HepG2 (cell line): ENCODE data around the gene U2AF2. TPM values are rescaled to one million over a fixed set of nuclear protein-coding genes. Genes with fewer than 3 reads are reported as not detected.

ENCODE experiments used
- DR1 ChIP-seq: sonication (generic); formaldehyde crosslinking; IDR thresholded peaks from 2 replicates; pipeline ENCODE4 v1.8.0; 2021; ENCODE audit warnings: mild to moderate bottlenecking, missing genetic modification reagents, inconsistent platforms
- FOXA1 ChIP-seq, 2 experiments: fragments of 450-650 bp in 1 of 2; sonication (generic) in 1 of 2; formaldehyde crosslinking in 1 of 2; IDR thresholded peaks; 2 replicates each; pipeline versions ENCODE4 v1.4.0 to v1.6.1; 2016 to 2020; ENCODE audit warnings: missing genetic modification reagents in 1 of 2
- FOXM1 ChIP-seq: sonication (generic); formaldehyde crosslinking; IDR thresholded peaks from 2 replicates; pipeline ENCODE4 v1.5.0; 2020; ENCODE audit warnings: missing genetic modification reagents
- FOXP1 ChIP-seq, 2 experiments: fragments of 450-650 bp in 1 of 2; IDR thresholded peaks; 2 replicates each; pipeline ENCODE4 v1.6.1; 2017 to 2018; ENCODE audit warnings: antibody characterized with exemption in 1 of 2
- GATAD1 ChIP-seq: IDR thresholded peaks from 2 replicates; pipeline ENCODE4 v1.6.1; 2016; ENCODE audit warnings: missing genetic modification reagents, missing compliant biosample characterization
- JDP2 ChIP-seq: sonication (generic); formaldehyde crosslinking; IDR thresholded peaks from 2 replicates; pipeline ENCODE4 v1.8.1; 2022; ENCODE audit warnings: missing genetic modification reagents, borderline replicate concordance
- KAT8 ChIP-seq: IDR thresholded peaks from 2 replicates; pipeline ENCODE4 v1.6.1; 2016; ENCODE audit warnings: missing genetic modification reagents, missing compliant biosample characterization
- SMAD1 ChIP-seq: sonication (generic); formaldehyde crosslinking; IDR thresholded peaks from 2 replicates; pipeline ENCODE4 v1.4.0; 2020; ENCODE audit warnings: missing genetic modification reagents, low read depth, mild to moderate bottlenecking, borderline replicate concordance
- SP2 ChIP-seq: sonication (generic); formaldehyde crosslinking; IDR thresholded peaks from 2 replicates; pipeline ENCODE4 v1.5.1; 2020; ENCODE audit warnings: mild to moderate bottlenecking, missing genetic modification reagents
- SRF ChIP-seq: IDR thresholded peaks from 2 replicates; pipeline ENCODE4 v1.6.1; 2011; ENCODE audit warnings: mild to moderate bottlenecking, low read depth, low read length, moderate library complexity
- STAG1 ChIP-seq: sonication (generic); formaldehyde crosslinking; IDR thresholded peaks from 2 replicates; pipeline ENCODE4 v1.4.0; 2020; ENCODE audit warnings: missing genetic modification reagents
- TMF1 ChIP-seq: sonication (generic); formaldehyde crosslinking; IDR thresholded peaks from 2 replicates; pipeline ENCODE4 v1.8.1; 2022; ENCODE audit warnings: low read depth, missing genetic modification reagents
- YEATS2 ChIP-seq: sonication (generic); formaldehyde crosslinking; IDR thresholded peaks from 2 replicates; pipeline ENCODE4 v1.4.0; 2020; ENCODE audit warnings: missing genetic modification reagents, borderline replicate concordance
- ZFP1 ChIP-seq: IDR thresholded peaks from 2 replicates; pipeline ENCODE4 v1.6.1; 2016
- ZFYVE20 ChIP-seq: sonication (generic); formaldehyde crosslinking; IDR thresholded peaks from 2 replicates; pipeline ENCODE4 v1.8.0; 2023; ENCODE audit warnings: low read depth, mild to moderate bottlenecking, moderate library complexity, missing genetic modification reagents, borderline replicate concordance
- ZIK1 ChIP-seq: sonication (generic); formaldehyde crosslinking; IDR thresholded peaks from 2 replicates; pipeline ENCODE4 v1.5.0; 2020; ENCODE audit warnings: mild to moderate bottlenecking, low read depth, missing genetic modification reagents, borderline replicate concordance
- ZNF143 ChIP-seq: sonication (generic); formaldehyde crosslinking; IDR thresholded peaks from 2 replicates; pipeline ENCODE4 v1.4.0; 2020; ENCODE audit warnings: missing genetic modification reagents
- ZNF343 ChIP-seq: sonication (generic); formaldehyde crosslinking; IDR thresholded peaks from 2 replicates; pipeline ENCODE4 v1.4.0; 2020; ENCODE audit warnings: mild to moderate bottlenecking, missing genetic modification reagents
- ZNF644 ChIP-seq: IDR thresholded peaks from 2 replicates; pipeline ENCODE4 v1.6.1; 2016; ENCODE audit warnings: low read depth
- ZNF883 ChIP-seq: sonication (generic); formaldehyde crosslinking; IDR thresholded peaks from 2 replicates; pipeline ENCODE4 v1.5.1; 2020; ENCODE audit warnings: mild to moderate bottlenecking, missing genetic modification reagents; ENCODE audit errors: not compliant biosample characterization
- ZSCAN25 ChIP-seq: sonication (generic); formaldehyde crosslinking; IDR thresholded peaks from 2 replicates; pipeline ENCODE4 v1.8.0; 2022; ENCODE audit warnings: mild to moderate bottlenecking, missing genetic modification reagents
- polyA plus RNA-seq, 8 experiments: library from polyadenylated mRNA; depleted of rRNA in 3 of 8; stranded (reverse) in 7 of 8; unstranded in 1 of 8; fragments of >200 nt; fragmentation: Illumina TruSeq in 4 of 8; extraction: Trizol in 4 of 8; gene quantifications; 2 replicates each; pipeline versions ENCODE4 v1.2.1 to v1.2.3, GENCODE V29; 2011 to 2016; ENCODE audit warnings: low read depth in 4 of 8, missing spikeins in 1 of 8, mixed read lengths in 1 of 8; ENCODE audit not compliant: insufficient read depth in 1 of 8
- total RNA-seq, 5 experiments: library from RNA; depleted of rRNA; stranded (reverse); fragments of >200 nt; fragmentation: Illumina TruSeq; extraction: Trizol; gene quantifications; 2 replicates each; pipeline ENCODE4 v1.2.3, GENCODE V29; 2016; ENCODE audit warnings: low read depth in 1 of 5
- TF ChIP-seq, protein P1 (sequence below): sonication (generic); formaldehyde crosslinking; IDR thresholded peaks from 2 replicates; pipeline ENCODE4 v1.4.0; 2020; ENCODE audit warnings: missing genetic modification reagents
- TF ChIP-seq, protein P2 (sequence below): sonication (generic); formaldehyde crosslinking; IDR thresholded peaks from 2 replicates; pipeline ENCODE4 v1.5.1; 2020; ENCODE audit warnings: mild to moderate bottlenecking, missing genetic modification reagents
- TF ChIP-seq, protein P3 (sequence below): fragments of 450-650 bp; IDR thresholded peaks from 2 replicates; pipeline ENCODE4 v1.6.1; 2017; ENCODE audit warnings: mild to moderate bottlenecking

Gene U2AF2
- total and polyA plus RNA-seq, 2 of the 13 experiments (the other 11 are each of a cell fraction or from before 2014, with no cell fraction given), result 84.3 to 124 TPM

DNA sequence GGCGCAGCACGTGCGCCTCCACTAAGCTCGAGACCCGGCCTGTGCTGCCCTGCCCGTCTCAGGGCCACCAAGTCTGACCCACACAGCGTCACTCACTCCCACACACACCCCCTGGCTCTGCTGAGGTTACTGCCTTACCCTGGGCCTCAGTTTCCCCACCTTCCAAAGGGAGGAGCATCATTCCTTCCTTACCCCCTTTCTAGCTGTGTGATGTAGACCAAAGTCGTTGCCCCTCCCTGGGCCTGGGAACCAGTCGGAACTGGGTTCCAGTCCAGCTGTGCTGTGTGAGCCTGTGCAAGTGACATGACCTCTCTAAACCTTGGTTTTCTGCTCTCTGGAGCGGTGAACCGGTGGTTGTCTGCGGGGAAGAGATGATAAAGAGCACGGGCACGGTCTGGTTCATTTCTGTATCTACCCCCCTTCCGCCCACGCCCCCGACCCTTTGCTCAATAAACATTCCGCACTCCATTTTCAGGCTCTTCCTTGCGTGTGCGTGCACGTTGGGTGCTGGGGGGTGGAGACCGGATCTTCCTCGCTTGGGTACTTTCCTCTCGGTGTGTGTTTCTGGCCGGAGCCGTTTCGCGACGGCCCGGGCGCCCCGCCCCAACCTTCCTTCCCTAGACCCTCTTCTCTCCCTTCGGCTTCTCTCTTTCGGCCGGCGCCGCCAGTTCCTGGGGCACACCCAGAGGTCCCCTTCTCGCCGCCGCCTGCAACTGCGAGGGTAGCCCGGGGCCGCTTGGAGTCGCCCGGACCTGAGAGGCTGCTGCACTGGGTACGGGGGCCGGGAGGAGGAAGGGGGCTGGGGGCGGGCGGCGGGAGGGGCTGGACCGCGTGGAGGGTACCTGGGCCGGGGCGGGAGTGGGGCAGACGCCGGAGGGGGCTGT is 11.6 kb upstream of the U2AF2 start, which contains the start of gene ZNF581 (continued):
- TF ChIP-seq TMF1 (CRISPR knock-in tag) (no peak), KAT8 (CRISPR knock-in tag) (peak; percentile 90), YEATS2 (CRISPR knock-in tag) (peak; percentile 86), ZIK1 (no peak), SP2 (CRISPR knock-in tag) (no peak), STAG1 (CRISPR knock-in tag) (no peak), FOXM1 (CRISPR knock-in tag) (no peak), SMAD1 (CRISPR knock-in tag) (peak; percentile 75; the same call in 1 of the 2 replicates), SRF (0 out of 2 replicates have a peak, but pooled peaks have one; percentile 39), ZFYVE20 (CRISPR knock-in tag) (no peak), DR1 (CRISPR knock-in tag) (no peak), ZFP1 (no peak), ZNF644 (no peak), ZNF143 (peak; percentile 56), FOXP1 (IDR thresholded peaks at IDR 0.05) (no peak), FOXP1 (CRISPR knock-in tag; IDR thresholded peaks at IDR 0.05) (no peak), ZSCAN25 (CRISPR knock-in tag) (0 out of 2 replicates have a peak, but pooled peaks have one; percentile 4), ZNF343 (CRISPR knock-in tag) (no peak), GATAD1 (CRISPR knock-in tag) (peak; percentile 96), FOXA1 (IDR thresholded peaks at IDR 0.05) (no peak), FOXA1 (CRISPR knock-in tag; IDR thresholded peaks at IDR 0.05) (no peak), ZNF883 (CRISPR knock-in tag) (no peak), JDP2 (CRISPR knock-in tag) (no peak)
- TF ChIP-seq, protein P1, sequence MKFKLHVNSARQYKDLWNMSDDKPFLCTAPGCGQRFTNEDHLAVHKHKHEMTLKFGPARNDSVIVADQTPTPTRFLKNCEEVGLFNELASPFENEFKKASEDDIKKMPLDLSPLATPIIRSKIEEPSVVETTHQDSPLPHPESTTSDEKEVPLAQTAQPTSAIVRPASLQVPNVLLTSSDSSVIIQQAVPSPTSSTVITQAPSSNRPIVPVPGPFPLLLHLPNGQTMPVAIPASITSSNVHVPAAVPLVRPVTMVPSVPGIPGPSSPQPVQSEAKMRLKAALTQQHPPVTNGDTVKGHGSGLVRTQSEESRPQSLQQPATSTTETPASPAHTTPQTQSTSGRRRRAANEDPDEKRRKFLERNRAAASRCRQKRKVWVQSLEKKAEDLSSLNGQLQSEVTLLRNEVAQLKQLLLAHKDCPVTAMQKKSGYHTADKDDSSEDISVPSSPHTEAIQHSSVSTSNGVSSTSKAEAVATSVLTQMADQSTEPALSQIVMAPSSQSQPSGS (CRISPR knock-in tag), result no peak
- TF ChIP-seq, protein P2, sequence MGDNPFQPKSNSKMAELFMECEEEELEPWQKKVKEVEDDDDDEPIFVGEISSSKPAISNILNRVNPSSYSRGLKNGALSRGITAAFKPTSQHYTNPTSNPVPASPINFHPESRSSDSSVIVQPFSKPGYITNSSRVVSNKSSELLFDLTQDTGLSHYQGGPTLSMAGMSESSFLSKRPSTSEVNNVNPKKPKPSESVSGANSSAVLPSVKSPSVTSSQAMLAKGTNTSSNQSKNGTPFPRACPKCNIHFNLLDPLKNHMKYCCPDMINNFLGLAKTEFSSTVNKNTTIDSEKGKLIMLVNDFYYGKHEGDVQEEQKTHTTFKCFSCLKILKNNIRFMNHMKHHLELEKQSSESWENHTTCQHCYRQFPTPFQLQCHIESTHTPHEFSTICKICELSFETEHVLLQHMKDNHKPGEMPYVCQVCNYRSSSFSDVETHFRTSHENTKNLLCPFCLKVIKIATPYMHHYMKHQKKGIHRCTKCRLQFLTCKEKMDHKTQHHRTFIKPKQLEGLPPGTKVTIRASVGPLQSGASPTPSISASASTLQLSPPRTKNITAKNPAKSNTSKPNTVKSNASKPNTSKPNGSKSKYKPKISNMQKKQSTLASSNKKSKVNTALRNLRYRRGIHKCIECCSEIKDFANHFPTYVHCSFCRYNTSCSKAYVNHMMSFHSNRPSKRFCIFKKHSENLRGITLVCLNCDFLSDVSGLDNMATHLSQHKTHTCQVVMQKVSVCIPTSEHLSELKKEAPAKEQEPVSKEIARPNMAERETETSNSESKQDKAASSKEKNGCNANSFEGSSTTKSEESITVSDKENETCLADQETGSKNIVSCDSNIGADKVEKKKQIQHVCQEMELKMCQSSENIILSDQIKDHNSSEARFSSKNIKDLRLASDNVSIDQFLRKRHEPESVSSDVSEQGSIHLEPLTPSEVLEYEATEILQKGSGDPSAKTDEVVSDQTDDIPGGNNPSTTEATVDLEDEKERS (CRISPR knock-in tag), result peak; percentile 33; the same call in 1 of the 2 replicates
- TF ChIP-seq, protein P3, sequence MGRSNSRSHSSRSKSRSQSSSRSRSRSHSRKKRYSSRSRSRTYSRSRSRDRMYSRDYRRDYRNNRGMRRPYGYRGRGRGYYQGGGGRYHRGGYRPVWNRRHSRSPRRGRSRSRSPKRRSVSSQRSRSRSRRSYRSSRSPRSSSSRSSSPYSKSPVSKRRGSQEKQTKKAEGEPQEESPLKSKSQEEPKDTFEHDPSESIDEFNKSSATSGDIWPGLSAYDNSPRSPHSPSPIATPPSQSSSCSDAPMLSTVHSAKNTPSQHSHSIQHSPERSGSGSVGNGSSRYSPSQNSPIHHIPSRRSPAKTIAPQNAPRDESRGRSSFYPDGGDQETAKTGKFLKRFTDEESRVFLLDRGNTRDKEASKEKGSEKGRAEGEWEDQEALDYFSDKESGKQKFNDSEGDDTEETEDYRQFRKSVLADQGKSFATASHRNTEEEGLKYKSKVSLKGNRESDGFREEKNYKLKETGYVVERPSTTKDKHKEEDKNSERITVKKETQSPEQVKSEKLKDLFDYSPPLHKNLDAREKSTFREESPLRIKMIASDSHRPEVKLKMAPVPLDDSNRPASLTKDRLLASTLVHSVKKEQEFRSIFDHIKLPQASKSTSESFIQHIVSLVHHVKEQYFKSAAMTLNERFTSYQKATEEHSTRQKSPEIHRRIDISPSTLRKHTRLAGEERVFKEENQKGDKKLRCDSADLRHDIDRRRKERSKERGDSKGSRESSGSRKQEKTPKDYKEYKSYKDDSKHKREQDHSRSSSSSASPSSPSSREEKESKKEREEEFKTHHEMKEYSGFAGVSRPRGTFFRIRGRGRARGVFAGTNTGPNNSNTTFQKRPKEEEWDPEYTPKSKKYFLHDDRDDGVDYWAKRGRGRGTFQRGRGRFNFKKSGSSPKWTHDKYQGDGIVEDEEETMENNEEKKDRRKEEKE, result no peak
